Epithelial cell of esophagus (primary cell): ENCODE measurements around the gene SLC2A9.

ENCODE experiments used
- DNase-seq: peaks from one replicate; pipeline ENCODE4 v3.0.0; 2010; ENCODE audit warnings: low read depth
- H3K4me3 ChIP-seq: 2 replicates; pipeline ENCODE4 v1.5.1; 2011; ENCODE audit warnings: mild to moderate bottlenecking, low read length, control low read depth
- CTCF ChIP-seq: IDR thresholded peaks from 2 replicates; pipeline ENCODE4 v1.5.1; 2011; ENCODE audit warnings: low read depth, mild to moderate bottlenecking, low read length, control low read depth, inconsistent platforms; ENCODE audit not compliant: insufficient read depth; ENCODE audit errors: missing control alignments

The SLC2A9 gene

DNA sequence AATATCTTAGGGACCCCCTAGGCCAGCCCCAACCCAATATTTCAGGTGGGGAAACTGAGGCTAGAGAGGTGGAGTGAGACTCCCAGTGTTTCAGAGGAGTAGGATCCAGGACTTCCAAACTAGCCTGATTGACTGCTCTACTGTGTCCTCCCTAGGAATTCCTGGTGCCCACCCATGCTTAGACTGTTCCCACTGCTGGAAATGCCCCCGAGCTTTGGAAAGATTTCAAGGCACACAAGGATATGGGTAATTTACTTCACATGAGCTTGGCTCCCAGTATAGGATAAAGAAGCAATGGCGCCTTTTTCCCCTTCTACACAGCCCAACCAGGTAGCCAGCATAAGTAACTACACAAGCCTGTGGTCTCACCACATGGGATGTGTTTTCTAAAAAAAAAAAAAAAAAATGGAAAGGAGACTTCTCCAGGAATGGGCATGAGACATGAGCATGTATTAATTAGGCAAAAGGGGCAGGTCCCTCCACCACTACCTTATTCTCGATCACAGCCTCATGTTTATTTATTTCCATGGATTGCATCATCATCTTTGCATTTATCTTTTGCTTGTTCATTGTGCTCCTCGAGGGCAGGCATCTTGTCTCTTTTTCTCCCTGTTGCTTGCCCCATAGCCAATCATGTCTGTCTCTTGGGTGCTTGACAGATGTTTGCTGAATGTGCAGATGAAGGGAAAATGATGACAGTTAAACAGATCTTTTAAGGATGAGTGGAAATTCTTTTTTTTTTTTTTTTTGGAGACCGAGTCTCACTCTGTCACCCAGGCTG lies 173.1 kb downstream of the SLC2A9 start:
- TF ChIP-seq CTCF = no peak
- no peak for DNase-seq
- no peak overlapping the region for H3K4me3 ChIP-seq

DNA sequence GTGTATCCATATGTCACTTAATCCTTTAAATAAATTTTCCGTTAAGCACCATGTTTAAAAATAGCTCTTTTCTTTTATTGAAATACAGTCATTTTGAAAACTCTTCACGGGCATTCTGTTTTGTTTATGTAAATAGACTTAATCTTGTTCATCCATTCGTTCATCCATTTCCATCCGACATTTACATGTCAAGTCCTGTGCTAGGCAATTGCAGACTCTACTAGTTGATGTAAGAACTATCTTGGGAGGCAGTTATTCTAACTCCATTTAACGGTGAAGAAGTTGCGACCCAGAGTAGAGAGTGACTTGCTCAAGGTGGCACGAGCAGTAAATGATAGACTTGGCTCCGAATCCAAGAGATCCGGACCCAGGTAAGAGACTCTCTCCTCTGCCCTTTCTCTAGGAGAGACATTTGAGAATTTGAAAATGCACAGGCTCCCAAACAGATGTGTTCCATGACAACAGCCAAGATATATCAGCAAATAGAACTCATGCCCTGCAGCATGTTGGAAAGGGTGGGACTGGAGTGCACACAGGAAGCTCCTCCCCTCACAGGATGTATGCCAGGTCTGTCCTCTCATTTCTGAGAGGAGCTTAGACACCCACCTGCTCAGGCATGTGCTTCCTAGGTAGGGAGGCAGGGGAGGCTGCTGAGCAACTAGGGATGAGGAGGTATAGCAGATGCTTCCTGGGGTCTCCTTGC lies 175.4 kb downstream of the SLC2A9 start:
- DNase-seq = no peak
- no peak for TF ChIP-seq CTCF
- no peak overlapping the region for H3K4me3 ChIP-seq

DNA sequence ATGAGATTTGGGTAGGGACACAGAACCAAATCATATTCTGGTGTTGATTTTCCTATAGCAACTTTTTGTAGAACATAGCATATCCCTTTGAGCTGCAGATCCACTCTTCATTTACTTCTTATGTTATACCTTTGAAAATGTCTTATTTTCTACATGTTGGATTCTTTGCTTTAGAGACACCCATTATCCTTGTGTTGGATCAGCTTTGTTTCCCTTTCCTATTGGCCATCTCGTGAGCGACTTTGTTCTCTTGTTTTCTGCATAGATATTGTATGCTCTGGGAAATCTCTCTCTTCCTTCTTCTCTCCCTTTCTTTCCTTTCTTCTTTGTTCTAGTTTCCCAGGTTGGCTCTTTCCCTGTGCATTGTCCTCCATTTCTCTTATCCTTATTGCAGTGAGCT lies 180.2 kb downstream of the SLC2A9 start:
- no peak overlapping the region for H3K4me3 ChIP-seq
- DNase-seq = no peak
- no peak for TF ChIP-seq CTCF

GRCh38 chr4:9835430-9835829 lies 185.9 kb downstream of the SLC2A9 start:
- DNase-seq = no peak
- H3K4me3 ChIP-seq = no peak overlapping the region
- no peak for TF ChIP-seq CTCF

- no peak overlapping the region for H3K4me3 ChIP-seq
- DNase-seq = no peak
- no peak for TF ChIP-seq CTCF
Measured at GRCh38 chr4:9833421-9833820, 187.9 kb downstream of the SLC2A9 start.

DNA sequence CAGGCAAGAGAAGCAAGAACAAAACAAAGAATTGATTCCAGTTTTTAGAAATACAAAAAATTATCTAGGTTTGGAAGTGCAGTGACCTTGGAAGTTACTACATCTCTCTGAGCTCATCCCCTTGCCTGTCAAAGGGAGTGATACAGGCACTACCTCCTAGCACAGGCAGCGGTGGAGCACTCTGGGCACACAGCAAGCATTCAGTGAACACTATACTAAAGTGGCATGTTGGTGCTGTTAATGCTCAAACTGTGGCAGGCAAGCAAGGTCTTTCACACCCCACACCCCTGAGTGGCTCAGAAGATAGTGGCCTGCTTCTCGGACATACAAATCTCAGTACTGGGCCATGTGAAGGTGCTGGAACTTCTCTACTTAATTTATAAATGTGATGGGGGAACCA lies 188.7 kb downstream of the SLC2A9 start:
- no peak overlapping the region for H3K4me3 ChIP-seq
- DNase-seq = no peak
- no peak for TF ChIP-seq CTCF
